K562 (cell line): ENCODE results near the gene ABHD5. TPM values are rescaled to one million over a fixed set of nuclear protein-coding genes. Genes with fewer than 3 reads are reported as not detected.

Experiments used
- ETV6 ChIP-seq, 3 experiments: fragments of 150-350 bp in 1 of 3; sonication (generic) in 1 of 3; formaldehyde crosslinking in 1 of 3; IDR thresholded peaks; 2 replicates each; pipeline versions ENCODE4 v1.6.1 to v1.8.0; 2014 to 2022; ENCODE audit warnings: borderline replicate concordance in 2 of 3, low read depth in 2 of 3, antibody characterized with exemption in 1 of 3, low read length in 1 of 3, mild to moderate bottlenecking in 1 of 3, missing genetic modification reagents in 1 of 3
- MAZ ChIP-seq, 2 experiments: fragments of 450-650 bp in 1 of 2; sonication (generic) in 1 of 2; formaldehyde crosslinking; IDR thresholded peaks in 1 of 2; conservative IDR thresholded peaks in 1 of 2; 2 replicates each; pipeline versions ENCODE4 v1.4.0 to v1.5.0; 2020; ENCODE audit warnings: mild to moderate bottlenecking in 1 of 2, missing genetic modification reagents in 1 of 2
- MEIS2 ChIP-seq: fragments of 450-650 bp; IDR thresholded peaks from 2 replicates; pipeline ENCODE4 v1.6.1; 2014; ENCODE audit warnings: mild to moderate bottlenecking; ENCODE audit not compliant: partially characterized antibody
- NEUROD1 ChIP-seq: fragments of 150-350 bp; IDR thresholded peaks from 2 replicates; pipeline ENCODE4 v1.6.1; 2014; ENCODE audit warnings: borderline replicate concordance, low read length, low read depth; ENCODE audit not compliant: partially characterized antibody
- NFATC3 ChIP-seq: fragments of 450-650 bp; IDR thresholded peaks from 2 replicates; pipeline ENCODE4 v1.6.1; 2017; ENCODE audit warnings: mild to moderate bottlenecking
- NR0B1 ChIP-seq: fragments of 450-650 bp; IDR thresholded peaks from one replicate; pipeline ENCODE4 v1.6.1; 2018; ENCODE audit warnings: mild to moderate bottlenecking, moderate library complexity; ENCODE audit not compliant: partially characterized antibody
- PCBP1 ChIP-seq: fragments of 200-400 bp; formaldehyde crosslinking; IDR thresholded peaks from 2 replicates; pipeline ENCODE4 v1.6.1; 2018; ENCODE audit warnings: mild to moderate bottlenecking, low read depth, low read length; ENCODE audit not compliant: poor library complexity, severe bottlenecking
- POLR2H ChIP-seq: IDR thresholded peaks from 2 replicates; pipeline ENCODE4 v1.6.1; 2016; ENCODE audit warnings: missing genetic modification characterization, low read depth, mild to moderate bottlenecking, control low read depth, missing compliant biosample characterization, moderate library complexity
- RNF2 ChIP-seq: sonication (generic); IDR thresholded peaks from 2 replicates; pipeline ENCODE4 v1.6.1; 2016
- SIX5 ChIP-seq, 2 experiments: IDR thresholded peaks; 2 replicates each; pipeline ENCODE4 v1.6.1; 2011; ENCODE audit warnings: low read length in 2 of 2, borderline replicate concordance in 1 of 2, low read depth in 1 of 2, mild to moderate bottlenecking in 1 of 2, moderate library complexity in 1 of 2; ENCODE audit not compliant: insufficient read depth in 1 of 2
- TRIM24 ChIP-seq, 2 experiments: fragments of 450-650 bp; IDR thresholded peaks; 2 replicates each; pipeline ENCODE4 v1.6.1; 2016
- UBTF ChIP-seq, 2 experiments: IDR thresholded peaks; 2 replicates each; pipeline ENCODE4 v1.6.1; 2012; ENCODE audit warnings: improper control_type of control experiment in 2 of 2, low read depth in 2 of 2, low read length in 2 of 2, borderline replicate concordance in 1 of 2
- ZBTB17 ChIP-seq: fragments of 450-650 bp; formaldehyde crosslinking; IDR thresholded peaks from 2 replicates; pipeline ENCODE4 v1.4.0; 2020; ENCODE audit warnings: mild to moderate bottlenecking
- ZNF57 ChIP-seq: fragments of 450-650 bp; formaldehyde crosslinking; IDR thresholded peaks from 2 replicates; pipeline ENCODE4 v1.4.0; 2020; ENCODE audit warnings: mild to moderate bottlenecking, moderate library complexity
- ZNF764 ChIP-seq: fragments of 250-450 bp; sonication (Bioruptor Pico); IDR thresholded peaks from 2 replicates; pipeline ENCODE4 v1.4.0; 2020; ENCODE audit warnings: low read depth, mild to moderate bottlenecking, moderate library complexity
- polyA plus RNA-seq, 8 experiments: library from polyadenylated mRNA; depleted of rRNA in 4 of 8; stranded (reverse) in 5 of 8; unstranded in 3 of 8; fragments of >200 nt; fragmentation: Nextera tagmentation in 2 of 8; fragmentation: Illumina TruSeq in 1 of 8; extraction: Ambion mirVana in 2 of 8; extraction: Trizol in 1 of 8; gene quantifications; 2 replicates each; pipeline versions ENCODE4 v1.2.1 to v1.2.3, GENCODE V29; 2011 to 2014; ENCODE audit warnings: inconsistent platforms in 1 of 8, missing spikeins in 1 of 8
- total RNA-seq, 7 experiments: library from RNA; depleted of rRNA in 6 of 7; stranded (reverse); fragments of >200 nt in 6 of 7; fragmentation: Illumina TruSeq in 2 of 7; extraction: Trizol in 2 of 7; gene quantifications; 2 replicates each; pipeline versions ENCODE4 v1.2.1 to v1.2.3, GENCODE V29; 2011 to 2021; ENCODE audit warnings: low replicate concordance in 1 of 7

The ABHD5 gene
- total and polyA plus RNA-seq, 9 of the 15 experiments (the other 6 are each of a cell fraction or from before 2014, with no cell fraction given) = 27.8 to 61.7 (median 39.9) TPM

GRCh38 chr3:43691120-43691995, 620 bp downstream of the ABHD5 start (continued):
- TF ChIP-seq UBTF (IDR thresholded peaks at IDR 0.05; ENCODE audit: borderline replicate concordance in 1 of 2, low read depth in 2 of 2, low read length in 2 of 2) (peak; percentile 18 to 97; a peak in 2 of 4 replicates), MEIS2 (peak; percentile 54), ZBTB17 (0 out of 2 replicates have a peak, but pooled peaks have one; percentile 11), RNF2 (no peak), POLR2H (peak; percentile 50; the same call in 1 of the 2 replicates), ZNF764 (CRISPR knock-in tag) (no peak), NFATC3 (no peak), NR0B1 (no peak), SIX5 (IDR thresholded peaks at IDR 0.05; ENCODE audit: borderline replicate concordance in 1 of 2, insufficient read depth in 1 of 2, low read depth in 1 of 2, low read length in 2 of 2) (no peak), ZNF57 (no peak), MAZ (CRISPR knock-in tag; conservative IDR thresholded peaks at IDR 0.05 in 1 of 2, IDR thresholded peaks at IDR 0.05 in 1 of 2) (peak in 1 of 2 experiments; percentile 80; a peak in 2 of 4 replicates), NEUROD1 (no peak), ETV6 (IDR thresholded peaks at IDR 0.05; ENCODE audit: borderline replicate concordance in 1 of 2, low read depth in 2 of 2, low read length in 1 of 2) (no peak), ETV6 (CRISPR knock-in tag; IDR thresholded peaks at IDR 0.05; ENCODE audit: borderline replicate concordance) (0 out of 2 replicates have a peak, but pooled peaks have one; percentile 47), TRIM24 (IDR thresholded peaks at IDR 0.05) (no peak), PCBP1 (peak; percentile 64)
